GM10847 (cell line): Measurements from ENCODE around the gene MMP24OS.

Experiments used
- POLR2A ChIP-seq: IDR thresholded peaks from 2 replicates; pipeline ENCODE4 v1.6.1; 2011; ENCODE audit not compliant: insufficient read length; ENCODE audit errors: extremely low read depth

MMP24OS gene

GRCh38 chr20:35277531-35278395 is at the start of gene MMP24OS:
Gene MMP24OS, minus strand, starts transcription at chr20:35278122. Its CDS starts 193 bp downstream, at chr20:35277929.
- TF ChIP-seq POLR2A: peak; percentile 79

- TF ChIP-seq POLR2A: no peak
These were observed 49.4 kb upstream of the MMP24OS start for GRCh38 chr20:35327074-35327976.

DNA sequence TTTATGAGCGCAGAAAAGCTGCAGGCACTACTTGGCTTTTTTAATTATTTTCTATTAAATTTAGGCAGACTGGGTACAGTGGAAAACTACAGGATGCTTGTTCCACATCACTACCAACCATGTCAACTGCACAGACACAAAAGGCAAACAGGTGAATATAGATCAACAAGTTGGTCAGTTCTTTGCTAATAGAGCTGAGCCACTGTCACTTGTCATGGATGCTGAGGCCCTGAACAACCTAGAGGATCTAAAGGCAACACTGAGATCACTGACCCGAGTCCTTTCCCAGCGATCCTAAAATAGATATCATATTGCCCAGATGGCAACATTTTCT is 48.8 kb upstream of the MMP24OS start:
- no peak for TF ChIP-seq POLR2A

- no peak for TF ChIP-seq POLR2A
These were observed 48.3 kb upstream of the MMP24OS start for GRCh38 chr20:35326021-35326739.

- TF ChIP-seq POLR2A: no peak
These were observed 47.5 kb upstream of the MMP24OS start for GRCh38 chr20:35325401-35325800.

DNA sequence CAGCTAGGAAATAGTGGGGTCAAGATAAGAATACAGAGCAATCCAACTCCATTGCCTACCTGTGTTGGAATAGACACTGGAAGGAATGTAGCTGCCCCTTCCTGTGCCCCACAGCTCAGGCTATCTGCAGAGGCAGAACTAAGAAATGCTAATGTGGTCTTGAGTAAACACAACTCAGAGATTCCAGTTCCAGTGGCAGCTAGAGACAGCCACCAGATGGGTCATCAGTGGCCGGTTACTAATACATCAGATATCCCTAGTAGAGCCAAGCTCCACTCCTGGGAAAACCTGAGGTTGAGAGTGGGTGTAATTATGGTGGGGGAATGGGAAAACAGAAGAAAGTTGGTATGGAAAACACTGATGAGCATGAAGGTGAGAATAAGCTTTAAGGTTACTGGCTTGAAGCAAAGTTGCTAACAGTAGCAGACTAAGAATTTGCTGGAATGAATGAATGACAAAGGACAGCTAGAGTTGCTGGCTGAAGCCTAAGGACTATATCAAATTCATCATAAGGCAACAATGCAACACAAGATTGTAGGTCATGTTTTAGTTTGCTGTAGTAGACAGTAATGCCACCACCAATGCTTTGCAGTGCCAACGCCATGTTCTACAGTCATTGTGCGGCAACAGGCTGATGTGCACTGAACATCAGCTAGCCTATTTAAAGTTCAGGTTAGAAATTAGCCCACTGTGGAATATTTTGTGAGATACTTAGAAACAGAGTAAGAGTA is 42.6 kb upstream of the MMP24OS start:
- no peak for TF ChIP-seq POLR2A

- no peak for TF ChIP-seq POLR2A
These were observed 41.9 kb upstream of the MMP24OS start for GRCh38 chr20:35319871-35320197.

GRCh38 chr20:35319192-35319870 is 41.4 kb upstream of the MMP24OS start:
- no peak for TF ChIP-seq POLR2A

GRCh38 chr20:35318502-35319157 is 40.7 kb upstream of the MMP24OS start:
- TF ChIP-seq POLR2A: no peak

DNA sequence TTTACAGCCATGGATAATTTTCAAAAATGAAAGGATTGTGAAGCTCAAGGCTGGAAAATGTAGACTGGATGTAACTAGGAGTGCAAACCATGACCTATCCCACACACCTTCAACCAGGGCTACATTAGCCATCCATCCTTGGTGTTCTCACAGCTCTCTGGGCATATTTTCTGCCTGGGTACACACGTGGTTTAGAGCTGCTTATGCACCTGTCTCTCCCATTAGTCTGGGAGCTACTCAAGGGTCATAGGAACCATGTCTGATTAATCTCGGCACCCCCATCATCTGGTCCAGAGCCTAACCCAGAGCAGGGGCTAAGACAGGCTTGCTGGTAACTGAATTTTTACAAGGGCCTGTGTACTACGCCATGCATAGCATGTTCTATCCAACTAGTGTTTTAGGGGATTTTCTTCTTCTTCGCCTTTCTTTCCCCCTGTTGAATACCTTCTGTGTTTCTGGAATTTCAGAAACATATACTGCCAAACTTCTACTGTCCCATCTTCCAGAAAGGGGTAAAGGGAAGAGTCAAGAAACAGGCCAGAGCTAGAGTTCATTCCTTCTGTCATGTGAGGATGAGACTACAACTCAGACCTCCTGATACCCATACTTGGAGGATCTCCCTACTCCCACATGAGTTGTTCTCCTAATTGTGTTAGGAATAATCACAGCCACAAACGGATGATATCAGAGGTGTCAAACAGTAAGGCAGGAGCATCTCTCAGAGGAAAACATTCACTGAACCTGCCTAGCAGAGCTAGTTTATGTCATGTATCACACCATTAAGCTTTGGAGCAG is 39.7 kb upstream of the MMP24OS start:
- TF ChIP-seq POLR2A: no peak

DNA sequence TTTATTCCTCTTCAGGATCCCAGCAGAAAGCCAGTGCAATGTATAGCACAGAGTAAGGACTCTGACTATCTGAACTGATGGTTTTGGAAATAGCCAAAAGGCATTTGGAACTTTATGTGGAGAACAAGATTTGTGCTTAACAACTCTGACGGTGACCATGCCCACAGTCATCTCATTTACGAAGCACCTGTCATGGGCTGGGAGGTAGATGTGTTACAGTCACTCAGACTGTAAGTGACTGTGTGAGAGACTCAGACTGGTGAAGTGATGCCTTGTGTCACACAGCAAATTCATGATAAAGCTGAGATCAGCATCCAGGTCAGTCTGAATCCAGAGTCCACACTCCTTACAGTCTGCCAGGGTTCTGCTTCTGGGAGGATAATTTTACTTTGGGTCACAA is 38.2 kb upstream of the MMP24OS start:
- TF ChIP-seq POLR2A: no peak

DNA sequence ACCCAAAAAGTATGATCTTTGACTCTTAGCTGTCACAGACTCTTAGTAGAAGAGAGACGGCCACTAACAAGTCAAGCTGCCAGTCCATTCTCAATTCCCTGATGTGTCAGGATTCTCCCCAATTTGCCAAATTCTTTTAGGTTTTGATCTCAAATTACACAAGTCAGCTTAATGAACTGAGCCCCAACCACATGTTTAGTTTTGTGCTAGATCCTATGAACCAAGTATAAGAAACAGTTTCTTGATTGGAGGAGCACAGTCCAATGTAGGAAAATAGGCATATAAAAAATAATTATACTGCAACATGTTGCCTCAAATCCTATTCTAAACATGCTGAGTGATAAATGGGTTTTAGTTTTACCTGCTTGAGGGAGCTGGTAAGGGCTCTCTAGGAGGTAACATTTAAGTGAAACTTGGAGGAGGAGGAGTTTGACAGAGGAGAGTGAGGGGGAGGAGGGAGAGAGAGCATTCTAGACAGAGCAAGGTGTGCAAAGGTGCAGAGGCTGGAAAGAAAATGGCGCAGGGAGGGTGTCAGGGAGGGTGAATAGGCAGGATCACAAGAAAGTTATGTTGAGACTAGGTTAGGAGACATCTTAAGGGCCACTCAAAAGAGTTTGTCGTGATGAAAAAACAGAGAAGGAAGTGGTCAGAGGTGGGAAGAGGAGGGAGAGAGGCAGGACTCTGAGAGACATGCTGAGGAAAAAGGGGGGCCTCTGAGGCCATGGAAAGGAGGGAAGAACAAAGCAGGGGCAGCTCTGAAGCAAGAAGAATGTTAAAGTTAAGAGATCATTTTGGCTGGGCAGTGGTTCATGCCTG is 37.1 kb upstream of the MMP24OS start:
- TF ChIP-seq POLR2A: no peak
